DND-41 (cell line): ENCODE data around the gene PGAM2.

Source experiments
- CTCF ChIP-seq: IDR thresholded peaks from 2 replicates; pipeline ENCODE4 v1.5.1; 2012; ENCODE audit warnings: borderline replicate concordance, low read length, moderate library complexity, mild to moderate bottlenecking; ENCODE audit not compliant: poor library complexity, severe bottlenecking; ENCODE audit errors: extremely low read depth
- EZH2 ChIP-seq: IDR thresholded peaks from 3 replicates; pipeline ENCODE4 v1.6.1; 2012; ENCODE audit warnings: borderline replicate concordance, low read depth, mild to moderate bottlenecking, moderate library complexity, low read length, inconsistent platforms; ENCODE audit not compliant: severe bottlenecking

GRCh38 chr7:44101303-44101965 lies 36.1 kb upstream of the PGAM2 start:
- no peak for TF ChIP-seq EZH2
- TF ChIP-seq CTCF = no peak
